Fibroblast of mammary gland (primary cell): ENCODE results near the gene SLAMF1.
"Not testable (repeated sequence)": the region's sequence is repeated elsewhere in the genome, so short reads cannot be mapped to it uniquely, and the experiment has no call there.

Source experiments
- DNase-seq: peaks from one replicate; pipeline ENCODE4 v3.0.0-alpha.2; 2010; ENCODE audit warnings: low read depth
- H3K4me3 ChIP-seq: 2 replicates; pipeline ENCODE4 v1.5.1; 2011; ENCODE audit warnings: low read depth, mild to moderate bottlenecking, low read length, moderate library complexity; ENCODE audit not compliant: control insufficient read depth
- TF ChIP-seq, protein P1 (sequence below): conservative IDR thresholded peaks from 2 replicates; pipeline ENCODE4 v1.5.1; 2011; ENCODE audit warnings: low read depth, low read length, inconsistent platforms; ENCODE audit not compliant: control insufficient read depth, insufficient read depth

SLAMF1 gene

DNA sequence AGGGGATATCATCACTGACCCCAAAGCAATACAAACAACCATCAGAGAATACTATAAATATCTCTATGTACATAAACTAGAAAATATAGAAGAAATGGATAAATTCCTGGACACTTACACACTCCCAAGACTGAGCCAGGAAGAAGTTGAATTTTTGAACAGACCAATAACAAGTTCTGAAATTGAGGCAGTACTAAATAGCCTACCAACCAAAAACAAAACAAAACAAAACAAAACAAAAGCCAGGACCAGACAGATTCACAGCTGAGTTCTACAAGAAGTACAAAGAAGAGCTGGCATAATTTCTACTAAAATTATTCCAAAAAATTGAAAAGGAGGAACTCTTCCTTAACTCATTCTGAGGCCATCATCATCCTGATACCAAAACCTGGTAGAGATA, 86.0 kb downstream of the SLAMF1 start:
- TF ChIP-seq, protein P1, sequence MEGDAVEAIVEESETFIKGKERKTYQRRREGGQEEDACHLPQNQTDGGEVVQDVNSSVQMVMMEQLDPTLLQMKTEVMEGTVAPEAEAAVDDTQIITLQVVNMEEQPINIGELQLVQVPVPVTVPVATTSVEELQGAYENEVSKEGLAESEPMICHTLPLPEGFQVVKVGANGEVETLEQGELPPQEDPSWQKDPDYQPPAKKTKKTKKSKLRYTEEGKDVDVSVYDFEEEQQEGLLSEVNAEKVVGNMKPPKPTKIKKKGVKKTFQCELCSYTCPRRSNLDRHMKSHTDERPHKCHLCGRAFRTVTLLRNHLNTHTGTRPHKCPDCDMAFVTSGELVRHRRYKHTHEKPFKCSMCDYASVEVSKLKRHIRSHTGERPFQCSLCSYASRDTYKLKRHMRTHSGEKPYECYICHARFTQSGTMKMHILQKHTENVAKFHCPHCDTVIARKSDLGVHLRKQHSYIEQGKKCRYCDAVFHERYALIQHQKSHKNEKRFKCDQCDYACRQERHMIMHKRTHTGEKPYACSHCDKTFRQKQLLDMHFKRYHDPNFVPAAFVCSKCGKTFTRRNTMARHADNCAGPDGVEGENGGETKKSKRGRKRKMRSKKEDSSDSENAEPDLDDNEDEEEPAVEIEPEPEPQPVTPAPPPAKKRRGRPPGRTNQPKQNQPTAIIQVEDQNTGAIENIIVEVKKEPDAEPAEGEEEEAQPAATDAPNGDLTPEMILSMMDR, result no peak
- H3K4me3 ChIP-seq, result no peak overlapping the region
- DNase-seq, result no peak

DNA sequence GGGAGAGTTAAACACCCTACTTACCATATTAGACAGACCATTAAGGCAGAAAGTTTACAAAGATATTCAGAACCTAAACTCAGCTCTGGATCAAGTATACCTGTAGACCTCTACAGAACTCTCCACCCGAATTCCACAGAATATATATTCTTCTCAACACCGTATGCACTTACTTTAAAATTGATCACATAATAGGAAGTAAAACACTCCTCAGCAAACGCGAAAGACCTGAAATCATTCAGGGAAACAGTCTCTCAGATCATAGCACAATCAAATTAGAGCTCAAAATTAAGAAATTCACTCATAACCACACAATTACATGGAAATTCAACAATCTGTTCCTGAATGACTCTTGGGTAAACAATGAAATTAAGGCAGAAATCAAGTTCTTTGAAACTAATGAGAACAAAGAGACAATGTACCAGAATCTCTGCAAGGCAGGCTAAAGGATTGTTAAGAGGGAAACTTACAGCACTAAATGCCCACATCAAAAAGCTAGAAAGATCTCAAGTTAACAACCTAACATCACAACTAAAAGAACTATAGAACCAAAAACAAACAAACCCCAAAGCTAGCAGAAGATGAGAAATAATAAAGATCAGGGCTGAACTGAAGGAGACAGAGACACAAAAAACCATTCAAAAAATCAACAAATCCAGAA, 86.7 kb downstream of the SLAMF1 start:
- TF ChIP-seq, protein P1, result no peak
- no peak for DNase-seq
- H3K4me3 ChIP-seq, result no peak overlapping the region

DNA sequence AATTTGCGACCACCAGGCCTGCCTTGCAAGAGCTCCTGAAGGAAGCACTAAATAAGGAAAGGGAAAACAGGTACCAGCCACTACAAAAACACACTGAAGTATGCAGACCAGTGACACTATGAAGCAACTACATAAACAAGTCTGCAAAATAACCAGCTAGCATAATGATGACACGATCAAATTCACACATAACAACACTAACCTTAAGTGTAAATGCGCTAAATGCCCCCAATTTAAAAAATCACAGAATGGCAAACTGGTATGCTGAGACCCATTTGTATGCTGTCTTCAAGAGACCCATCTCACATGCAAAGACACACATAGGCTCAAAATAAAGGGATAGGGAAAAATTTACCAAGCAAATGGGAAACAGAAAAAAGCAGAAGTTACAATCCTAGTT, 87.4 kb downstream of the SLAMF1 start:
- not testable (repeated sequence) for H3K4me3 ChIP-seq

DNA sequence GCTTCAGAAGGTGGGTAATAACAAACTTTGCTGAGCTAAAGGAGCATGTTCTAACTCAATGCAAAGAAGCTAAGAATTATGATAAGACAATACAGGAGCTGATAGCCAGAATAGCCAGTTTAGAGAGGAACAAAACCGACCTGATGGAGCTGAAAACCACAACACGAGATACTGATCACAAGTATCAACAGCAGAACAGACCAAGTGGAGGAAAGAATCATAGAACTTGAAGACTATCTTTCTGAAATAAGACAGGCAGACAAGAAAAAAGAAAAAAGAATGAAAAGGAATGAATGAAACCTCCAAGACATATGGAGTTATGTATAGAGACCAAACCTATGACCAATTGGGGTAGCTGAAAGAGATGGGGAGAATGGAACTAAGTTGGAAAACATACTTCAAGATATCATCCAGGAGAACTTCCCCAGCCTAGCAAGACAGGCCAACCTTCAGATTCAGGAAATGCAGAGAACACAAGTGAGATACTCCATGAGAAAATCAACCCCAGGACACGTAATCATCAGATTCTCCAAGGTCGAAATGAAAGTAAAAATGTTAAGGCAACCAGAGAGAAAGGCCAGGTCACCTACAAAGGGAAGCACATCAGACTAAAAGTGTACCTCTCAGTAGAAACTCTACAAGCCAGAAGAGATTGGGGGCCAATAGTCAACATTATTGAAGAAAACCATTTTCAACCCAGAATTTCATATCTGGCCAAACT, 88.0 kb downstream of the SLAMF1 start:
- no peak overlapping the region for H3K4me3 ChIP-seq

More for the DNA sequence above, 87.4 kb downstream of the SLAMF1 start:
- DNase-seq, result not testable (repeated sequence)

More for the DNA sequence above, 88.0 kb downstream of the SLAMF1 start:
- TF ChIP-seq, protein P1, result no peak
- no peak for DNase-seq
